Sigmoid colon (tissue), 7 donors: ENCODE measurements around the gene CAPZA1. TPM values are rescaled to one million over a fixed set of nuclear protein-coding genes. Genes with fewer than 3 reads are reported as not detected.

ENCODE experiments used
- DNase-seq: peaks from one replicate; pipeline ENCODE4 v3.0.0-alpha.2; 2019
- H3K27ac ChIP-seq, 4 donors: fragments of 200-600 bp; sonication (generic); one replicate each; pipeline ENCODE4 v1.5.1; 2016 to 2019; ENCODE audit warnings: mild to moderate bottlenecking in 1 of 4
- H3K27me3 ChIP-seq, 3 donors: fragments of 200-600 bp; sonication (generic); one replicate each; pipeline ENCODE4 v1.5.1; 2019; ENCODE audit warnings: mild to moderate bottlenecking in 1 of 3
- H3K36me3 ChIP-seq, 4 donors: fragments of 200-600 bp; sonication (generic); one replicate each; pipeline ENCODE4 v1.5.1; 2016 to 2019
- H3K4me1 ChIP-seq, 4 donors: fragments of 200-600 bp; sonication (generic); one replicate each; pipeline ENCODE4 v1.5.1; 2017 to 2019
- H3K4me3 ChIP-seq, 4 donors: fragments of 200-600 bp; sonication (generic); one replicate each; pipeline ENCODE4 v1.5.1; 2017 to 2019; ENCODE audit warnings: mild to moderate bottlenecking in 2 of 4, moderate library complexity in 1 of 4
- H3K9me3 ChIP-seq, 4 donors: fragments of 200-600 bp in 3 of 4; sonication (generic) in 3 of 4; one replicate each; pipeline versions ENCODE4 v1.5.1 to v1.6.1; 2013 to 2019
- CTCF ChIP-seq, 4 experiments: fragments of 450-650 bp in 3 of 4; fragments of 200-600 bp in 1 of 4; IDR thresholded peaks; one replicate each; pipeline ENCODE4 v1.5.1; 2016 to 2019; ENCODE audit warnings: antibody characterized with exemption in 4 of 4, mild to moderate bottlenecking in 3 of 4, moderate library complexity in 2 of 4
- EP300 ChIP-seq, 4 donors: sonication (generic); formaldehyde crosslinking; IDR thresholded peaks; one replicate each; pipeline ENCODE4 v1.6.1; 2017; ENCODE audit warnings: antibody characterized with exemption in 4 of 4
- POLR2A ChIP-seq, 2 donors: fragments of 450-650 bp; IDR thresholded peaks; one replicate each; pipeline ENCODE4 v1.6.1; 2016; ENCODE audit warnings: antibody characterized with exemption in 2 of 2, mild to moderate bottlenecking in 2 of 2, moderate library complexity in 2 of 2
- POLR2AphosphoS5 ChIP-seq, 4 donors: sonication (generic); formaldehyde crosslinking; IDR thresholded peaks; one replicate each; pipeline ENCODE4 v1.6.1; 2017; ENCODE audit warnings: antibody characterized with exemption in 4 of 4
- WGBS, 2 donors: extraction: QIAGEN DNeasy Blood & Tissue Kit; methylation state at CpG; one replicate each; pipeline ENCODE4 v1.1.7; 2013; 5-methylcytosine and 5-hydroxymethylcytosine counted together
- intact Hi-C: fragments of 100-400 bp; cut with DNase I; formaldehyde crosslinking; loops from one replicate; pipeline ENCODE4 v1.15.1; 2023
- polyA plus RNA-seq, 3 donors: library from polyadenylated mRNA; stranded (reverse); fragments of 200-250 nt; gene quantifications; one replicate each; pipeline ENCODE4 v1.2.3, GENCODE V29; 2013
- total RNA-seq, 4 donors: library from RNA; depleted of rRNA; stranded (reverse); fragments of >200 nt; gene quantifications; one replicate each; pipeline ENCODE4 v1.1.0, GENCODE V29; 2016
- donor health status: healthy with polysubstance abuse.
- donor health status: Bipolar disorder and iron deficiency.
- donor health status: healthy.

CAPZA1 gene
- total and polyA plus RNA-seq, 7 donors, result 75.9 to 160 (median 90.6) TPM

DNA sequence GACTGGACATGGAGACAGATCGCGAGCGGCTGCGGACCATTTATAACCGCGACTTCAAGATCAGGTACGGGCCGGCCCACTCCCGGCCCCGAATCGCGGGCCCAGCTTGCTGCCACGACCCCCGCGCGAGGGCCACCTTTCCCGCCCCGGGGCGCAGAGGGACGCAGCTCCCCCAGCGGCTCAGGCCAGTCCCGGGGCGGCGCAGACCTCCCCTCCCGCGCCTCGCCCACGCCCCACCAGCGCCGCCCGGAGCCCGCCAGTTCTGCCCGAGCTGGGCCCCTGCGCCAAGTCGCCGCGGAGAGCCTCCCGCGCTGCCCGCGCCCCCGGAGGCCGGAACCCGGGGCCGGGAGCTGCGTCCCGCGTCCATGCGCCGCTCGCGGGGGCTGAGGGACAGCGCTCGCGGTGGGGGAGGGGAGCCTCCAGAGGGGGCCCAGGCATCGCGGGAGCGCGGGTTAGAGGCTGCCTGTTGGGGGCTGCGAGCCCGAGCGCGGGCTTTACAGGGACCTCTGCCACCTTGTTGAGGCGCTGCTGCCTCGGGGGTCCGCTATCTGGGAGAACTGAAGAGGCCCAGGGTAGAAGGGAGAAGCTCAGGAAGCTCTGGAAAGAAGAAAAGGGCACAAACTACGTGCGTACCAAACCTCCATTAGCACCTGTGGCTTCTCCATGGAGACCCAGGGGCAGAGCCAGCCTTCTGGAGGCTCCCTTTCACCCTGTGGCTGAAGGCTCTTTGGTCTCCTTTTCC is 55.5 kb downstream of the CAPZA1 start:
- DNase-seq, result peak; percentile 80
- intact Hi-C loops, result loop anchor here (1.0 to 2.0 kb wide), 2 partner anchors 32 to 56 kb away; partner anchors contain the start of genes CAPZA1, RHOC and ST7L
- H3K4me1 ChIP-seq, result peaks cover 0 to 24% (median 21%) of the 10 kb centered on the region in 4 donors
- WGBS, 2 donors, result 0 to 1% methylated on average over 68 of the region's 68 CpGs
- peaks cover 0 to 16% (median 3%) of the 10 kb centered on the region in 4 donors for H3K36me3 ChIP-seq
- TF ChIP-seq POLR2AphosphoS5 (IDR thresholded peaks at IDR 0.05) (peak in 1 of 4 donors; percentile 9), POLR2A (IDR thresholded peaks at IDR 0.05) (no peak), CTCF (IDR thresholded peaks at IDR 0.05) (no peak)
- peak overlapping the region; percentile 67 to 96 (median 85) for H3K4me3 ChIP-seq
- peak overlapping the region; percentile 87 to 96 (median 90) for H3K27ac ChIP-seq
- H3K9me3 ChIP-seq, result no peaks in the 10 kb centered on the region
- no peaks in the 10 kb centered on the region for H3K27me3 ChIP-seq

- WGBS, 2 donors, result 46 to 55% methylated on average over 7 of the region's 7 CpGs
- H3K27me3 ChIP-seq, result no peaks in the 10 kb centered on the region
- no peak for DNase-seq
- peak overlapping the region; percentile 67 to 96 (median 85) for H3K4me3 ChIP-seq
- intact Hi-C loops, result loop anchor here (2.0 kb wide), 1 partner anchor 57 kb away; the partner anchor contains the start of genes CAPZA1 and ST7L
- no peaks in the 10 kb centered on the region for H3K9me3 ChIP-seq
- peaks cover 0 to 10% (median 2%) of the 10 kb centered on the region in 4 donors for H3K36me3 ChIP-seq
- H3K4me1 ChIP-seq, result peaks cover 0 to 24% (median 21%) of the 10 kb centered on the region in 4 donors
- TF ChIP-seq CTCF (IDR thresholded peaks at IDR 0.05), result no peak
- H3K27ac ChIP-seq, result peak overlapping the region; percentile 87 to 96 (median 90)
These were observed 56.2 kb downstream of the CAPZA1 start for GRCh38 chr1:112675728-112676381.

- TF ChIP-seq POLR2A (IDR thresholded peaks at IDR 0.05) (no peak), POLR2AphosphoS5 (IDR thresholded peaks at IDR 0.05) (no peak), CTCF (IDR thresholded peaks at IDR 0.05) (no peak), EP300 (IDR thresholded peaks at IDR 0.05) (no peak)
- peaks cover 0 to 4% (median 0%) of the 10 kb centered on the region in 4 donors for H3K36me3 ChIP-seq
- WGBS, 2 donors, result 80 to 94% methylated on average over 3 of the region's 3 CpGs
- intact Hi-C loops, result no loop called here
- H3K27ac ChIP-seq, result no peak overlapping the region
- H3K9me3 ChIP-seq, result no peaks in the 10 kb centered on the region
- H3K27me3 ChIP-seq, result no peaks in the 10 kb centered on the region
- no peak for DNase-seq
- no peak overlapping the region for H3K4me3 ChIP-seq
- peaks cover 0 to 24% (median 21%) of the 10 kb centered on the region in 4 donors for H3K4me1 ChIP-seq
These were observed 56.9 kb downstream of the CAPZA1 start for GRCh38 chr1:112676543-112676942.

GRCh38 chr1:112677501-112677900 is 57.9 kb downstream of the CAPZA1 start:
- 97 to 98% methylated on average over 4 of the region's 4 CpGs for WGBS, 2 donors
- intact Hi-C loops, result no loop called here
- Histone ChIP-seq H3K27me3 (no peaks in the 10 kb centered on the region), H3K4me3 (no peak overlapping the region), H3K9me3 (no peaks in the 10 kb centered on the region), H3K4me1 (peaks cover 0 to 24% (median 21%) of the 10 kb centered on the region in 4 donors), H3K36me3 (no peaks in the 10 kb centered on the region), H3K27ac (no peak overlapping the region)
- no peak for DNase-seq
- TF ChIP-seq POLR2AphosphoS5 (IDR thresholded peaks at IDR 0.05) (no peak), CTCF (IDR thresholded peaks at IDR 0.05) (no peak), POLR2A (IDR thresholded peaks at IDR 0.05) (no peak), EP300 (IDR thresholded peaks at IDR 0.05) (no peak)
